NCI-H510A treated with DMSO at 0.1 percent for 48 hours (cell line): Measurements from ENCODE around the gene GLIS1.

Experiments
- DNase-seq: peaks from one replicate; lab custom pipeline; 2025; lab: John Stamatoyannopoulos, UW

GLIS1 gene

GRCh38 chr1:53463961-53464899 is 274.7 kb downstream of the GLIS1 start:
- no peak for DNase-seq

DNA sequence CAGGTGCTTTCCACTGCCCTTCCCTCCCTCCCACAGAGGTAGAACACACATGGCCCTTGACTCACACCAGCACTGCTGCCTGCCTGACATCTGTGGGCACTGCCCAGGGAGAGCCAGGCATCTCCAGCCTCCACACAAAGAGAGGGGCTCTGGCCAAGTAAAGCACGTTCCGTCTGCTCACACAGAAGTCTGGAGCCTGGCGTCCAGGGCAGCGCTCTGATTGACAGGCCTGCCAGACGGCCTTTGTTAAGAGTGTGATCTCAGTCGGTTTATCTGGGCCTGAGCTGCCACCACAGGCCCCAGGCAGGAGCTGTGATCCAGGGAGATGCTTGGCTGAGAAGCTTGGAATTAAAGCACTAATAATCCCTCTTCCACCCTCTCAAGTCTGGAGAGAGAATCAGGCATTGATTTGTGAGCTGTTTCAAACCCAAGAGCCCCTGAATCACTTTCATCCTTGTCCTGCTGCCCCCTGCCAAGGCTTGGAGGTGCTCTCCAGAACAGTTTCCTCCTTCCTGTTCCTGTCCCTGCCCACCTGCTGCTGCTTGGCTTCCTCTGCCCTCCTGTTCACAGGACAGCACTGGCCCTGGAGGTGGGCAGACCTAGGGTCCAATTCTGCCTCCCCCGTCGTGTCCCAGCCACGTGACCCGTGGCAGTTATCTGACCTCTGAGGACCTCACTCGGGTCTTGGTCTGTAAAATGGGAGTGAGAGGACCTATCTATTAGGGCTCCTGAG is 276.0 kb downstream of the GLIS1 start:
- no peak for DNase-seq

DNA sequence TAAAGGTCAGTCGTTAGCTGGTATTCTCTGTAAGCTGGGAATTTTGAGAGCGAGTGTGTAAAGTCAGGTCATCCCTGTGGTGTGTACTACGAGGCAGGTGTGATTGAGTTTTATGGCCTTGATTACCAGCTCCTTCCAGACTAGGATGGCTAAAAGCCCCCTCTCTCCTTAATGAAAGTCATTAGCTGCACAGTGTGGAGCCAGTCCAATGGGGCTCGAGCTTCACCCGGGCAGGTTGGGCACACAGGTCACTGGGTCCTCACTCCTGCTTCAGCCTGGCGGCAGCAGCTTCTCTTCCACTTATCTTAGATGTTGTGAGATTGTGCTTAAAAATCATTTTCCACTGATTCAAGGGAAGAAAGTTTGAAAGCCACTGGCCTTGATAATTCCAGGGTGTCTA is 276.8 kb downstream of the GLIS1 start:
- no peak for DNase-seq

- DNase-seq = no peak
Observed at GRCh38 chr1:53461323-53462044, 277.5 kb downstream of the GLIS1 start.

- DNase-seq = no peak
Observed at GRCh38 chr1:53460666-53461322, 278.2 kb downstream of the GLIS1 start.

DNA sequence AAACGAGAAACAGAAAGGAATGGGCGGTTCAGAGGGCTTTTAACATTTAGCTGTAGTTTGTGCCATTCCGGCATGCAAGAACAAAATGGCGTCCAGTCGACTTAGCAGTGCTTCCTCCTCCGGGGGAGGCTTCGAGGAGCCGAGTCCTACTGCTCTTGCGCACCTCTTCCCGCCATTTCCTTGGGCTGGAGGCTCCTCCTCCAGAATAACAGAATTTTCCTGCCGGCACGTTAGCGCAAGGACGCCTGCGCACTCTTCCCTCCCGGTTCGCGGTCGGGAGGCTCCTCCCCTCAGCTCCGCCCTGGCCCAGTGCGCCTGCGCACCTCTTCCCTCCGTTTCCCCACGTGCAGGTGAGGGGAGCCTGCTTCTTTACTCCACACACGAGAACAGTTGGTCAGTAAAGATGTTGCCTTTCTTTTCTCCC is 278.7 kb downstream of the GLIS1 start:
- DNase-seq = no peak

DNA sequence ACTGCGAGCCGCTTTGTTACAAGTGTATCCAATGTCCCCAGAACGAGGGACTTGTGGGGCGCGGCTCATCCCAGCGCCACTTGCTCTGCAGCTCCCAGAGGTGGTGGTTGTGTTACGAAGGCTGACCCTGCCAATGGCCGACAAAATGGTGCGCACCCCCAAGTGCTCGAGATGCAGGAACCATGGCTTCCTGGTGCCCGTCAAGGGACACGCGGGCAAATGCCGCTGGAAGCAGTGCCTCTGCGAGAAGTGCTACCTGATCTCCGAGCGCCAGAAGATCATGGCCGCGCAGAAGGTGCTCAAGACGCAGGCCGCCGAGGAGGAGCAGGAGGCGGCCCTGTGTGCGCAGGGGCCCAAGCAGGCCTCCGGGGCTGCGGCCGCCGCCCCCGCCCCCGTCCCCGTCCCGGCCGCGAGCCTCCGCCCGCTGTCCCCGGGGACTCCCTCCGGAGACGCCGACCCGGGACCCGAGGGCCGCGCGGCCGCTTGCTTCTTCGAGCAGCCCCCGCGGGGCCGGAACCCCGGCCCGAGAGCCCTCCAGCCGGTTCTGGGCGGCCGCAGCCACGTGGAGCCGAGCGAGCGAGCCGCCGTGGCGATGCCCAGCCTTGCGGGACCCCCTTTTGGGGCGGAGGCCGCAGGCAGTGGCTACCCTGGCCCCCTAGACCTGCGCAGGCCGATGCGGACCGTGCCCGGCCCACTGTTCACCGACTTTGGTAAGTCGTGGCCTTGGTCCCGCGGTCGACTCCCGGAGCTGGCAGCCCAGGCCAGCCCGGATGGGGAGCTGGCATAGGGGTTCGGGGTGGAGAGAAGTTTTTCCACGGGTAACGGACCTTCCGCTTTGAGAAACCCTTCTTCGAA is 279.4 kb downstream of the GLIS1 start, which contains the start of gene DMRTB1:
DMRTB1 (plus strand) TSS at position 79 of the 855 bp plus-strand sequence; CDS start at position 134, 55 bp downstream.
- no peak for DNase-seq

GRCh38 chr1:53458634-53459033 is 280.3 kb downstream of the GLIS1 start:
- DNase-seq = no peak
